H9 (cell line): ENCODE measurements around the gene MS4A18. TPM values are rescaled to one million over a fixed set of nuclear protein-coding genes. Genes with fewer than 3 reads are reported as not detected.

Experiments
- DNase-seq: peaks from one replicate; pipeline ENCODE4 v3.0.0-alpha.2; 2017
- H2AFZ ChIP-seq: one replicate; pipeline ENCODE4 v1.6.1; 2013; ENCODE audit warnings: mild to moderate bottlenecking, low read length, control low read depth, moderate library complexity
- H2AK5ac ChIP-seq: 2 replicates; pipeline ENCODE4 v1.6.1; 2013; ENCODE audit warnings: low read length, control low read depth, mixed read lengths; ENCODE audit not compliant: insufficient read length
- H2BK120ac ChIP-seq: one replicate; pipeline ENCODE4 v1.6.1; 2013; ENCODE audit warnings: low read depth, mild to moderate bottlenecking, low read length, control low read depth, inconsistent platforms; ENCODE audit not compliant: poor library complexity, severe bottlenecking
- H2BK12ac ChIP-seq: 2 replicates; pipeline ENCODE4 v1.6.1; 2013; ENCODE audit warnings: low read length, control low read depth, mixed read lengths, low read depth; ENCODE audit not compliant: insufficient read length
- H2BK15ac ChIP-seq: 2 replicates; pipeline ENCODE4 v1.6.1; 2013; ENCODE audit warnings: low read depth, low read length, control low read depth
- H2BK20ac ChIP-seq: one replicate; pipeline ENCODE4 v1.6.1; 2013; ENCODE audit warnings: low read depth, mild to moderate bottlenecking, low read length, control low read depth, inconsistent platforms; ENCODE audit not compliant: poor library complexity, severe bottlenecking
- H2BK5ac ChIP-seq: 2 replicates; pipeline ENCODE4 v1.6.1; 2013; ENCODE audit warnings: low read length, control low read depth, mixed read lengths; ENCODE audit not compliant: insufficient read length
- H3K14ac ChIP-seq: 2 replicates; pipeline ENCODE4 v1.6.1; 2013; ENCODE audit warnings: low read length, control low read depth; ENCODE audit not compliant: insufficient read depth
- H3K18ac ChIP-seq: 2 replicates; pipeline ENCODE4 v1.6.1; 2013; ENCODE audit warnings: low read depth, mild to moderate bottlenecking, mixed read lengths, low read length, control low read depth; ENCODE audit not compliant: insufficient read length
- H3K23ac ChIP-seq: 2 replicates; pipeline ENCODE4 v1.6.1; 2013; ENCODE audit warnings: low read length, control low read depth, mixed read lengths, low read depth; ENCODE audit not compliant: insufficient read length
- H3K23me2 ChIP-seq: 2 replicates; pipeline ENCODE4 v1.6.1; 2013; ENCODE audit warnings: low read depth, mild to moderate bottlenecking, mixed read lengths, low read length, control low read depth; ENCODE audit not compliant: insufficient read length, poor library complexity, severe bottlenecking
- H3K27ac ChIP-seq: 2 replicates; pipeline ENCODE4 v1.5.1; 2013; ENCODE audit warnings: low read length, control low read depth, mixed read lengths, low read depth; ENCODE audit not compliant: insufficient read length
- H3K27me3 ChIP-seq: 2 replicates; pipeline ENCODE4 v1.6.1; 2013; ENCODE audit warnings: low read length, control low read depth, inconsistent platforms; ENCODE audit not compliant: insufficient read depth
- H3K4ac ChIP-seq: 2 replicates; pipeline ENCODE4 v1.6.1; 2013; ENCODE audit warnings: low read depth, mild to moderate bottlenecking, control low read depth, inconsistent platforms, low read length, moderate library complexity
- H3K4me1 ChIP-seq: 2 replicates; pipeline ENCODE4 v1.6.1; 2013; ENCODE audit warnings: low read length, control low read depth, inconsistent platforms; ENCODE audit not compliant: insufficient read depth
- H3K4me2 ChIP-seq: 2 replicates; pipeline ENCODE4 v1.6.1; 2013; ENCODE audit warnings: low read length, control low read depth, mixed read lengths; ENCODE audit not compliant: insufficient read length, insufficient read depth
- H3K56ac ChIP-seq: 2 replicates; pipeline ENCODE4 v1.6.1; 2013; ENCODE audit warnings: low read depth, mild to moderate bottlenecking, mixed read lengths, low read length, control low read depth; ENCODE audit not compliant: insufficient read length
- H3K79me1 ChIP-seq: 2 replicates; pipeline ENCODE4 v1.6.1; 2013; ENCODE audit warnings: low read depth, mild to moderate bottlenecking, moderate library complexity, low read length, control low read depth, inconsistent platforms; ENCODE audit not compliant: insufficient read depth, poor library complexity, severe bottlenecking
- H3K79me2 ChIP-seq: 2 replicates; pipeline ENCODE4 v1.6.1; 2013; ENCODE audit warnings: low read length, control low read depth, inconsistent platforms; ENCODE audit not compliant: insufficient read depth
- H3K9ac ChIP-seq: 2 replicates; pipeline ENCODE4 v1.6.1; 2013; ENCODE audit warnings: low read length, control low read depth, mixed read lengths; ENCODE audit not compliant: insufficient read length; ENCODE audit errors: extremely low read depth
- H3K9me3 ChIP-seq: one replicate; pipeline ENCODE4 v1.6.1; 2013; ENCODE audit warnings: low read depth, low read length, inconsistent platforms; ENCODE audit not compliant: control insufficient read depth
- H3T11ph ChIP-seq: one replicate; pipeline ENCODE4 v1.6.1; 2013; ENCODE audit warnings: mild to moderate bottlenecking, low read length, control low read depth, inconsistent platforms
- H4K20me1 ChIP-seq: one replicate; pipeline ENCODE4 v1.6.1; 2013; ENCODE audit not compliant: control insufficient read depth, insufficient read length, insufficient read depth
- H4K5ac ChIP-seq: 2 replicates; pipeline ENCODE4 v1.6.1; 2013; ENCODE audit warnings: low read depth, mild to moderate bottlenecking, mixed read lengths, low read length, control low read depth; ENCODE audit not compliant: insufficient read length
- H4K8ac ChIP-seq: replicated peaks from 2 replicates; pipeline ENCODE4 v1.6.1; 2013; ENCODE audit warnings: low read length, control low read depth, mixed read lengths, low read depth; ENCODE audit not compliant: insufficient read length
- H4K91ac ChIP-seq: 2 replicates; pipeline ENCODE4 v1.6.1; 2013; ENCODE audit warnings: low read depth, mild to moderate bottlenecking, moderate library complexity, mixed read lengths, low read length, control low read depth; ENCODE audit not compliant: insufficient read length
- H3K27ac Mint-ChIP-seq, 3 experiments: 2 replicates in 2 of 3; 3 replicates in 1 of 3; pipeline ENCODE4 v1.8.0; 2020 to 2021; ENCODE audit warnings: mixed read lengths in 3 of 3, mild to moderate bottlenecking in 1 of 3, moderate library complexity in 1 of 3
- H3K27me3 Mint-ChIP-seq: 2 replicates; pipeline ENCODE4 v1.8.0; 2021; ENCODE audit warnings: low read depth, mild to moderate bottlenecking, moderate library complexity, mixed read lengths
- H3K36me3 Mint-ChIP-seq, 3 experiments: 2 replicates in 2 of 3; 3 replicates in 1 of 3; pipeline ENCODE4 v1.8.0; 2020 to 2021; ENCODE audit warnings: low read depth in 3 of 3, mixed read lengths in 3 of 3; ENCODE audit not compliant: insufficient read depth in 1 of 3
- H3K4me1 Mint-ChIP-seq, 2 experiments: 2 replicates each; pipeline ENCODE4 v1.8.0; 2020; ENCODE audit warnings: mixed read lengths in 2 of 2
- H3K4me3 Mint-ChIP-seq, 2 experiments: 2 replicates in 1 of 2; 3 replicates in 1 of 2; pipeline ENCODE4 v1.8.0; 2020 to 2021; ENCODE audit warnings: mild to moderate bottlenecking in 2 of 2, mixed read lengths in 2 of 2, moderate library complexity in 1 of 2
- H3K9me3 Mint-ChIP-seq, 2 experiments: 2 replicates in 1 of 2; 3 replicates in 1 of 2; pipeline ENCODE4 v1.8.0; 2020; ENCODE audit warnings: mild to moderate bottlenecking in 2 of 2, mixed read lengths in 2 of 2, moderate library complexity in 1 of 2
- CTCF ChIP-seq: fragments of 200-600 bp; sonication (generic); conservative IDR thresholded peaks from 3 replicates; pipeline ENCODE4 v1.8.0; 2021; ENCODE audit warnings: antibody characterized with exemption, mild to moderate bottlenecking
- WGBS: extraction: QIAGEN DNeasy Blood & Tissue Kit; methylation state at CpG from one replicate; pipeline ENCODE4 v1.1.7; 2013; ENCODE audit warnings: missing lambda C conversion rate, low lambda C conversion rate, mixed read lengths; ENCODE audit not compliant: insufficient read length; ENCODE audit errors: extremely low coverage; 5-methylcytosine and 5-hydroxymethylcytosine counted together
- total RNA-seq: library from RNA; stranded (reverse); gene quantifications from 2 replicates; pipeline ENCODE4 v1.2.1, GENCODE V29; 2021

The MS4A18 gene
- total RNA-seq, 1 experiment from 2014 or later: not detected

DNA sequence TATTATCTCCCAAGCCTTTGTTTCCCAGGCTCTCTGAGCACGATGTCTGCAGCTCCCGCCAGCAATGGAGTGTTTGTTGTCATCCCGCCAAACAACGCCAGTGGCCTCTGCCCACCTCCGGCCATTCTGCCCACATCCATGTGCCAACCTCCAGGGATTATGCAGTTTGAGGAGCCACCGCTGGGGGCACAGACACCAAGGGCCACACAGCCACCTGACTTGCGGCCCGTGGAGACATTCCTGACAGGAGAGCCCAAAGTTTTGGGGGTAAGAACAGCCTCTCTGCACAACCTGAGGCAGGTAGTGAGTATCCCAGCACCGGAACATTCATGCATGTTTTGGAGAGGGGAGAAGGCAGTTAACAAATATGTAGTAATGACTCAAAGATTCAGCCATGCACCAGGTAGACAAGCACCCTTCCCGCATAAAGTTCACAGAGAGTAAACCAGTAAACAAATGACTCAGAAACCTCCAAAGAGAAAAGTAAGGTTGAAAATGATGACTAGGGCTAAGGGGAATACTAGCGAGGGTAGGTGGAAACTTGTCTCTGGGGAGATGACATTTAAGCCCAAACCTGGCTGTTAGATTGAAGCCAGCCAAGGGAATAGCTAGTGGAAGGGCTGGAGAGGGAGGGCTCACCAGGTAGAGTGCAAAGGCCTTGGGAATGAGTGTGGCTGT is 39.3 kb downstream of the MS4A18 start:
- TF ChIP-seq CTCF: no peak; the same call in 2 of the 3 replicates
- Histone ChIP-seq H3K4me2 (no peak overlapping the region), H4K91ac (no peak overlapping the region), H3K18ac (no peak overlapping the region), H3K4ac (no peak overlapping the region), H2AK5ac (no peak overlapping the region), H3K79me2 (no peaks in the 10 kb centered on the region), H2BK12ac (no peak overlapping the region), H3K4me1 (no peaks in the 10 kb centered on the region), H3K23me2 (no peaks in the 10 kb centered on the region), H4K5ac (no peak overlapping the region), H3T11ph (no peak overlapping the region), H2BK120ac (no peak overlapping the region), H3K79me1 (no peaks in the 10 kb centered on the region), H2BK5ac (no peak overlapping the region), H3K14ac (no peak overlapping the region), H3K9ac (no peak overlapping the region), H3K56ac (no peak overlapping the region), H3K27me3 (no peaks in the 10 kb centered on the region), H3K23ac (no peak overlapping the region), H2BK15ac (no peak overlapping the region), H2BK20ac (no peak overlapping the region), H4K20me1 (no peaks in the 10 kb centered on the region), H4K8ac (no peak overlapping the region), H3K9me3 (no peaks in the 10 kb centered on the region), H3K27ac (no peak overlapping the region), H2AFZ (no peak overlapping the region)
- peaks cover 8 to 19% of the 10 kb centered on the region in 2 experiments for H3K4me1 Mint-ChIP-seq
- H3K4me3 Mint-ChIP-seq: no peak overlapping the region
- H3K27me3 Mint-ChIP-seq: peaks cover 22% of the 10 kb centered on the region
- no peak overlapping the region for H3K27ac Mint-ChIP-seq
- no CpG with 5 or more reads among the region's 11 CpGs for WGBS
- no peak for DNase-seq
- peaks cover 3% of the 10 kb centered on the region in 2 experiments; a peak in 3 of 5 replicates for H3K9me3 Mint-ChIP-seq
- H3K36me3 Mint-ChIP-seq: peaks cover 0 to 5% (median 0%) of the 10 kb centered on the region in 3 experiments; a peak in 1 of 7 replicates
